GM12878 (cell line): Measurements from ENCODE around the gene MAP4K4. TPM values are rescaled to one million over a fixed set of nuclear protein-coding genes. Genes with fewer than 3 reads are reported as not detected.

ENCODE experiments used
- ATAC-seq: fragments of 200-7000 bp; cut with Tn5 transposase; 3 replicates; pipeline ENCODE4 v1.9.1; 2020; ENCODE audit warnings: mild to moderate bottlenecking, moderate library complexity
- BruUV-seq: library from RNA; stranded (reverse); fragments of 400-500 nt; replicated peaks from 2 replicates; lab custom pipeline; 2021; lab: Mats Ljungman, UMichigan
- CTCF ChIA-PET: fragments of 300-600 bp; sonication (Branson Sonifier 250); formaldehyde crosslinking; extraction: SDS; loops from one replicate; lab custom pipeline; 2021; ENCODE audit warnings: inconsistent platforms; lab: Yijun Ruan, JAX
- POLR2A ChIA-PET: fragments of 350-600 bp; formaldehyde crosslinking; extraction: SDS; loops from one replicate; lab custom pipeline; 2021; ENCODE audit warnings: inconsistent platforms; lab: Charles Lee
- RAD21 ChIA-PET: fragments of 300-600 bp; sonication (Branson Sonifier 250); formaldehyde crosslinking; loops from one replicate; lab custom pipeline; 2023; ENCODE audit warnings: antibody characterized with exemption; ENCODE audit not compliant: unreplicated experiment; lab: Charles Lee
- SMC1A ChIA-PET: fragments of 300-600 bp; sonication (Branson Sonifier 250); formaldehyde crosslinking; loops from one replicate; lab custom pipeline; 2023; ENCODE audit not compliant: unreplicated experiment, uncharacterized antibody; lab: Charles Lee
- DNase-seq: peaks from one replicate; pipeline ENCODE4 v3.0.0-alpha.2; 2011; ENCODE audit warnings: low read depth, low spot score
- FAIRE-seq: peaks from 3 replicates; lab custom pipeline; 2011; peaks lifted over from hg19 to GRCh38; lab: Jason Lieb, UNC
- H2AFZ ChIP-seq: 2 replicates; pipeline ENCODE4 v1.6.0; 2011; ENCODE audit warnings: low read depth, low read length, control low read depth; ENCODE audit not compliant: control insufficient read depth
- H3K27ac ChIP-seq: 2 replicates; pipeline ENCODE4 v1.5.1; 2011; ENCODE audit warnings: control low read depth; ENCODE audit not compliant: control insufficient read depth, insufficient read depth
- H3K27me3 ChIP-seq, 2 experiments: replicated peaks in 1 of 2; 2 replicates each; pipeline versions ENCODE4 v1.6.0 to v1.6.1; 2011; ENCODE audit warnings: low read length in 1 of 2; ENCODE audit not compliant: control insufficient read depth in 2 of 2, insufficient read depth in 2 of 2
- H3K36me3 ChIP-seq, 2 experiments: 2 replicates each; pipeline ENCODE4 v1.5.1; 2011; ENCODE audit warnings: low read length in 1 of 2; ENCODE audit not compliant: control insufficient read depth in 2 of 2, insufficient read depth in 2 of 2
- H3K4me1 ChIP-seq: 2 replicates; pipeline ENCODE4 v1.6.1; 2011; ENCODE audit warnings: mild to moderate bottlenecking, low read length, moderate library complexity, mixed read lengths; ENCODE audit not compliant: control insufficient read depth, insufficient read depth
- H3K4me2 ChIP-seq: 2 replicates; pipeline ENCODE4 v1.6.0; 2011; ENCODE audit warnings: control low read depth; ENCODE audit not compliant: control insufficient read depth, insufficient read depth
- H3K4me3 ChIP-seq: fragments of 200-600 bp; sonication (generic); 2 replicates; pipeline ENCODE4 v1.5.1; 2016
- H3K79me2 ChIP-seq: 2 replicates; pipeline ENCODE4 v1.6.0; 2011; ENCODE audit warnings: low read length; ENCODE audit not compliant: control insufficient read depth, insufficient read depth
- H3K9ac ChIP-seq: 2 replicates; pipeline ENCODE4 v1.8.0; 2011; ENCODE audit warnings: low read length, control low read depth, mixed read lengths; ENCODE audit not compliant: control insufficient read depth, insufficient read depth
- H3K9me3 ChIP-seq: replicated peaks from 3 replicates; pipeline ENCODE4 v1.5.1; 2011; ENCODE audit warnings: mild to moderate bottlenecking, low read length; ENCODE audit not compliant: control insufficient read depth, insufficient read depth
- H4K20me1 ChIP-seq: 2 replicates; pipeline ENCODE4 v1.6.0; 2011; ENCODE audit not compliant: control insufficient read depth, insufficient read depth
- ASH2L ChIP-seq: fragments of 300-600, 200-600 bp; sonication (generic); IDR thresholded peaks from 2 replicates; pipeline ENCODE4 v1.6.1; 2017; ENCODE audit warnings: low read depth, mild to moderate bottlenecking, borderline replicate concordance
- ATF3 ChIP-seq: IDR thresholded peaks from 2 replicates; pipeline ENCODE4 v1.6.1; 2011; ENCODE audit warnings: low read depth, mild to moderate bottlenecking, low read length, moderate library complexity, borderline replicate concordance; ENCODE audit errors: extremely low read depth
- CREM ChIP-seq: IDR thresholded peaks from 2 replicates; pipeline ENCODE4 v1.6.1; 2014; ENCODE audit warnings: antibody characterized with exemption, low read depth
- HSF1 ChIP-seq: fragments of 150-350 bp; IDR thresholded peaks from 2 replicates; pipeline ENCODE4 v1.6.1; 2014; ENCODE audit warnings: mild to moderate bottlenecking, low read depth, low read length
- NRF1 ChIP-seq: conservative IDR thresholded peaks from 2 replicates; pipeline ENCODE4 v1.6.1; 2011; ENCODE audit warnings: mild to moderate bottlenecking, low read depth, low read length, improper control_type of control experiment
- POLR2AphosphoS5 ChIP-seq: IDR thresholded peaks from 2 replicates; pipeline ENCODE4 v1.6.1; 2011; ENCODE audit warnings: mild to moderate bottlenecking, low read length, inconsistent platforms
- RFX5 ChIP-seq: IDR thresholded peaks from 2 replicates; pipeline ENCODE4 v1.6.1; 2011; ENCODE audit warnings: low read depth, low read length, improper control_type of control experiment
- RUNX3 ChIP-seq: IDR thresholded peaks from 2 replicates; pipeline ENCODE4 v1.6.1; 2012; ENCODE audit warnings: low read length, inconsistent platforms
- SKIL ChIP-seq: fragments of 450-650 bp; IDR thresholded peaks from 2 replicates; pipeline ENCODE4 v1.6.1; 2017; ENCODE audit warnings: mild to moderate bottlenecking, low read depth, inconsistent platforms; ENCODE audit not compliant: poor library complexity, severe bottlenecking
- SMC3 ChIP-seq: IDR thresholded peaks from 2 replicates; pipeline ENCODE4 v1.6.1; 2011; ENCODE audit warnings: low read length, improper control_type of control experiment, borderline replicate concordance
- SPI1 ChIP-seq: IDR thresholded peaks from 2 replicates; pipeline ENCODE4 v1.6.1; 2011; ENCODE audit warnings: low read depth, mild to moderate bottlenecking, low read length, moderate library complexity, borderline replicate concordance; ENCODE audit not compliant: insufficient read depth
- TARDBP ChIP-seq: IDR thresholded peaks from 2 replicates; pipeline ENCODE4 v1.6.1; 2016; ENCODE audit warnings: borderline replicate concordance
- TCF12 ChIP-seq: IDR thresholded peaks from 2 replicates; pipeline ENCODE4 v1.6.1; 2011; ENCODE audit warnings: low read depth, mild to moderate bottlenecking, low read length
- YY1 ChIP-seq: IDR thresholded peaks from 2 replicates; pipeline ENCODE4 v1.6.1; 2011; ENCODE audit warnings: low read depth, mild to moderate bottlenecking, low read length
- WGBS: methylation state at CpG from one replicate; pipeline ENCODE4 v1.1.6; 2016; ENCODE audit warnings: low lambda C conversion rate; ENCODE audit not compliant: insufficient replicate concordance, insufficient coverage; ENCODE audit errors: missing lambda C conversion rate; 5-methylcytosine and 5-hydroxymethylcytosine counted together
- in situ Hi-C: fragments of 300-500 bp; cut with MboI; formaldehyde crosslinking; loops from 9 replicates; pipeline ENCODE4 v1.14.3; 2018; ENCODE audit warnings: mixed read lengths
- intact Hi-C: fragments of 100-400 bp; cut with micrococcal nuclease; formaldehyde crosslinking; loops from one replicate; pipeline ENCODE4 v1.14.2; 2022; ENCODE audit not compliant: unreplicated experiment
- polyA plus RNA-seq, 11 experiments: library from polyadenylated mRNA; depleted of rRNA in 4 of 11; unstranded in 6 of 11; stranded (reverse) in 5 of 11; fragments of >200 nt; fragmentation: Nextera tagmentation in 4 of 11; fragmentation: Illumina TruSeq in 1 of 11; extraction: Ambion mirVana in 4 of 11; extraction: Trizol in 1 of 11; gene quantifications; 1 replicate in 1 of 11; 2 replicates in 10 of 11; pipeline versions ENCODE4 v1.2.1 to v1.2.3, GENCODE V29; 2011 to 2016; ENCODE audit warnings: inconsistent platforms in 2 of 11, missing spikeins in 2 of 11, low read depth in 1 of 11
- total RNA-seq, 4 experiments: library from RNA; depleted of rRNA in 3 of 4; stranded (reverse); fragments of >200 nt in 3 of 4; fragmentation: Illumina TruSeq in 1 of 4; extraction: Trizol in 1 of 4; gene quantifications; 2 replicates each; pipeline versions ENCODE4 v1.2.1 to v1.2.3, GENCODE V29; 2013 to 2021

Gene MAP4K4
- total and polyA plus RNA-seq, 10 of the 15 experiments (the other 5 are each of a cell fraction or from before 2014, with no cell fraction given), result 1.9 to 50.4 (median 9.7) TPM

GRCh38 chr2:101740555-101740964 is 43.1 kb downstream of the MAP4K4 start:
- Histone ChIP-seq H3K4me2 (no peak overlapping the region), H3K27me3 (no peaks in the 10 kb centered on the region), H3K36me3 (no peaks in the 10 kb centered on the region; a peak in 1 of 4 replicates), H3K79me2 (no peaks in the 10 kb centered on the region), H2AFZ (no peak overlapping the region), H3K27ac (no peak overlapping the region), H3K9me3 (no peaks in the 10 kb centered on the region), H3K4me1 (no peaks in the 10 kb centered on the region), H3K9ac (no peak overlapping the region), H3K4me3 (no peak overlapping the region), H4K20me1 (no peaks in the 10 kb centered on the region)
- ChIA-PET RAD21 (no interaction called here), CTCF (no interaction called here), SMC1A (interaction anchor here (0.7 kb wide), 1 partner anchor 321 kb away, joined by 3 read pairs; no protein-coding TSS in a partner anchor), POLR2A (interaction anchor here (0.7 kb wide), 1 partner anchor 12 kb away, joined by 4 read pairs; no protein-coding TSS in a partner anchor)
- ATAC-seq (no peak), FAIRE-seq (no peak), DNase-seq (no peak)
- BruUV-seq, result no TSS peak
- in situ Hi-C loops, result no loop called here
- WGBS, result 40% methylated on average over 1 of the region's 1 CpG
- TF ChIP-seq RUNX3, result no peak
- TF ChIP-seq SPI1, result no peak
- TF ChIP-seq SMC3, result no peak
- no peak for TF ChIP-seq TCF12
- no peak for TF ChIP-seq YY1
- no peak for TF ChIP-seq NRF1
- TF ChIP-seq SKIL, result no peak
- TF ChIP-seq ATF3, result no peak
- TF ChIP-seq CREM, result no peak
- TF ChIP-seq RFX5, result no peak
- no peak for TF ChIP-seq TARDBP
- TF ChIP-seq HSF1, result no peak
- no peak for TF ChIP-seq POLR2AphosphoS5
- no peak for TF ChIP-seq ASH2L
- intact Hi-C loops, result no loop called here
